NT2/D1 (cell line): ENCODE measurements around the gene GPR63.

Source experiments
- YY1 ChIP-seq: IDR thresholded peaks from 2 replicates; pipeline ENCODE4 v1.6.1; 2011; ENCODE audit not compliant: insufficient read length, insufficient read depth
- ZNF274 ChIP-seq: IDR thresholded peaks from 2 replicates; pipeline ENCODE4 v1.6.1; 2011; ENCODE audit warnings: mild to moderate bottlenecking, low read depth, low read length

DNA sequence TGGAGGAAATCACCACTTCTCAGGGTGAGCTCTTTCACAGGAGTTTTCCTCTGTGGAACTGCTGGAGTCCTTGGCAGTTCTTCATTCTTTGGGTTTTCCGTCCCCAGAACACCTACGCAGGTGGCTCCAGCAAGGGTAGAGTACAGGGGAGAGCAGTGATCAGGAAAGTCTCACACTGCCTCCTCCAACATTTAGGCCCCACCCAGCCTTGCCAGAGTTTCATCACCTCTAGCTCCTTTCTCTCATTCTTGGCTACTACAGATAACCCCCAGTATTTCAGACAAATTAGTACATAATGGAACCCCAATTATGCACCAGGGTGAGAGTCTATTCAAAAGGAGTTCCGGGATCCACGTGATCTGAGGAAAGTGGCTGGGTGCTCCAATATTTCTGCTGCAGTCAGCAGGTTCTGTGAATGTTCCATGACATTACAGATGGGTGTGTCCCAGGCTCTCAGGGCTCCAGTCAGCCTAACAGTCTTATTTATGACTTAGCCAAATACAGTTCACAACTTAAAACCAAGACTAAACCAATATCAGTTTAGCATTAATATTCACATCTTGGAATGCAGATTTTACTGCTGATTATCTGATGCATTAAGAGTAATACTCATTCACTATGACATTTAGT, 44.6 kb downstream of the GPR63 start:
- TF ChIP-seq ZNF274 (no peak), YY1 (no peak)
